Fibroblast of pulmonary artery (primary cell): ENCODE data around the gene C17orf78.

ENCODE experiments used
- DNase-seq: peaks from one replicate; pipeline ENCODE4 v3.0.0-alpha.2; 2010; ENCODE audit warnings: low read depth
- H3K4me3 ChIP-seq: replicated peaks from 2 replicates; pipeline ENCODE4 v1.5.1; 2011; ENCODE audit warnings: low read depth, mild to moderate bottlenecking, control low read depth, low read length, moderate library complexity
- TF ChIP-seq, protein P1 (sequence below): IDR thresholded peaks from 2 replicates; pipeline ENCODE4 v1.5.1; 2011; ENCODE audit warnings: mild to moderate bottlenecking, control low read depth, low read length, inconsistent platforms; ENCODE audit errors: missing control alignments

Gene C17orf78

DNA sequence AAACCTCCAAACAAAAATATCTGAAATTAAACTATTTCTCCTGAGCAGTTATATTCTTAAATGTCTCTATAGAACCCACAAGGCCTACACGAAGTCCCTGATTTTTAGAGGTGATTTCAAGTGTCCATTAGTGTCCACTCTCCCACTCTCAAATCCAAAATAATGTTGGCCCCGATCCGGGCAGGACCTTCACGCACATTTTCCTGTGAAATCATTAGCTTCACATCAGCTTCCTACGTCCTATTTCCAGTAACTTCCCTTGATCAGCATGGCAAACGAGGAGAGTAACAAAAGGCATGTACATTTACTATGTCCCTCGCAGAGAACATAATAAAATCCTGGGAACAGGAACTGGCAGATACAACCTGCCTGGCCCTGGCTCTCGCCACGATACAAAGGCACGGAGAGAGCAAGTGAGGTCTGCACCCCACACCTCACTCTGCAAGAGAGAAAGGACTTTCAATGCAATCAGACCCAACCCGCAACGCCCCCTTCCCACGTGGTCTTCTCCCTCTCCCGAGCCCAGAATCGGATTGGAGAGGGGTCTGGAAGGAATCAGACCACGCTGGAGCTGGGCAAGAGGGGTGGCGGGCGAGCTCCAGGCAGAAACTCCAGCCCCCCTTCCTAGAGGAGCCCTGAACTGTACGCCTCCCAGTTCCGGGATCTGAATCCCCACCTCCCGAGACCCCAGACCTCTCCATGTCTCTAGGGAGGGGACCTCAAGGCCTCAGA, 17.5 kb upstream of the C17orf78 start:
- H3K4me3 ChIP-seq: peak overlapping the region; percentile 94
- peak; percentile 44 for DNase-seq
- TF ChIP-seq, protein P1, sequence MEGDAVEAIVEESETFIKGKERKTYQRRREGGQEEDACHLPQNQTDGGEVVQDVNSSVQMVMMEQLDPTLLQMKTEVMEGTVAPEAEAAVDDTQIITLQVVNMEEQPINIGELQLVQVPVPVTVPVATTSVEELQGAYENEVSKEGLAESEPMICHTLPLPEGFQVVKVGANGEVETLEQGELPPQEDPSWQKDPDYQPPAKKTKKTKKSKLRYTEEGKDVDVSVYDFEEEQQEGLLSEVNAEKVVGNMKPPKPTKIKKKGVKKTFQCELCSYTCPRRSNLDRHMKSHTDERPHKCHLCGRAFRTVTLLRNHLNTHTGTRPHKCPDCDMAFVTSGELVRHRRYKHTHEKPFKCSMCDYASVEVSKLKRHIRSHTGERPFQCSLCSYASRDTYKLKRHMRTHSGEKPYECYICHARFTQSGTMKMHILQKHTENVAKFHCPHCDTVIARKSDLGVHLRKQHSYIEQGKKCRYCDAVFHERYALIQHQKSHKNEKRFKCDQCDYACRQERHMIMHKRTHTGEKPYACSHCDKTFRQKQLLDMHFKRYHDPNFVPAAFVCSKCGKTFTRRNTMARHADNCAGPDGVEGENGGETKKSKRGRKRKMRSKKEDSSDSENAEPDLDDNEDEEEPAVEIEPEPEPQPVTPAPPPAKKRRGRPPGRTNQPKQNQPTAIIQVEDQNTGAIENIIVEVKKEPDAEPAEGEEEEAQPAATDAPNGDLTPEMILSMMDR: no peak

DNA sequence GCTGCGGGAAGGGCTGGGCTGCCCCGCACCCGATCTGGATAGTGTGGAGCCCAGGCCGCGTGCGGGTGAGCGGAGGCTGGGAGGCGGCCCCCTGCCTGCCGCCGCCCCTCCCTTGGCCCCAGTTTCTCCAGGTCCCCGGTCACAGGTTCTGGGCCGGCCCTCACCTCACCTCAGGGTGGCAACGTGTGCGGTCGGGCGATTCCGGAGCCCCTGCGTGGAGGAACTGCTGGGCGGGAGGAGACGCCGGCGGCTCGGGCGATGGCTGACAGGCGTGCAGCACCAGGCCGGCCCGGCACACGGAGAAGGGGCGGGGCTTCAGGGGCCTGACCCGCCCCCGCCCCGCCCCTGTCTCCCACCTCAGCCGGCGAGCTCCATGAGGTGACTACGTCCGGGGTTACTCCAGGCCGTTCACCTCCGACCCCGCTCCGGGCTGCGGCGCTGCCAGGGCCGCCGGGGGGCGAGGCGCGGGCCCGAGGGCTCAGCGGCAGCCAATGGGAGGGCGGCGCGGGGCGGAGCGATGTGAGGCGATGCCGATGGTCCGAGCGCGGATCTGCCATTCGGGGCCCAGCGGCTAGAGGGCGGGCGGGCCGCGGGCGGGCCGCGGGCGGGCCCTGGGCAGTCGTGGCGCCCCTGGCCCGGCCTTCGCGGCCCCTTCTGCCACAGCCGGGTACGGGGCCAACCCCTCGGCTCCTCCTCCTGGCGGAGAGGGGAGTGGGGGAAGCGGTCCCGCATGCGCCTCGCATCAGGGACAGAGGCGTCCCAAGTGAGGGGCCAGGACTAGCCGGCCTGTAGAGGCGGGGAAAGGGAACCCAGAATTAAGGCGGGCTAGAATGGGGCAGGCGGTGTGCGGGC, 16.7 kb upstream of the C17orf78 start:
- peak; percentile 96 for DNase-seq
- TF ChIP-seq, protein P1: no peak
- H3K4me3 ChIP-seq: peak overlapping the region; percentile 94

DNA sequence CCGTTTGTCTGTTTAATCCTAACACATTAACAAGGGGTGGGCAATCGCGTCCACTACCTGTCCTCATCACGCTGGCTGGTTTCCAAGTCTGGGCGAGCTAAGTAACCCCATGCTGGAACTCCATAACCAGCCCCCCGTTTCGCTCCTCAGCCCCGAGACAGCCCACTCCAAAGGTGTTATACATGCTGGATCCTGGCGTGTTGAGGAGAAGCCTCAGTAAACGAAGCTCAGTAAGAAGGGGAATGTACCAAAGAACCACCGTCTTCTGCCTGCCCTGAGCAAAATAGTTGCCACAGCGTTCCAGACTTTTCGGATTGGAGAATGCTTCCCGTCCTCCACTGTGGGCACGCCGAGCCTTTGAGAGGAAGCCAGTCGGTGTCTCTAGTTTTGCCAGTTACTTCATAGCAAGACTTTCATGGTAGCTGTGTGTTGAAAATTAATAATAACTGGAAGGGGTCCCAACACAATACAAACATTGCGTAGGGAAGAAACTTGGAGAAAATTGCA, 16.1 kb upstream of the C17orf78 start:
- no peak for DNase-seq
- peak overlapping the region; percentile 43 for H3K4me3 ChIP-seq
- TF ChIP-seq, protein P1: no peak

DNA sequence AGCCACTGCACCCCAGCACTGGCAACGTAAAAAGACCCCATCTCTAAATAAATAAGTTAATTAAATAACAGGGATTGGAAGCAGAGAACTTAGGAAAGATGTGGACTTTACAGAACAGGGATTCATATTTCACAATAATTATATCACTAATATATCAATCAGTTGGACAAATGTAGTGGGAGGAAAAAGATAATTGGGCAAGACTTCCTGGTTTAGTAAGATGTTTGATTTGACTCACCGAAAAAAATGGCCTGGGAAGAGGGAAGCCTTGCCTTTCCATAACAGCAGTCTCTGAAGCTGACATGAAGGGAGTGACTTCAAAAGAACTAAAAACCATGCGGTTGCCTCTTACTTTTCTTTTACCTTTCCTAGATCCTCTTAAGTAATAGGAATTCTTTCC, 15.2 kb upstream of the C17orf78 start:
- TF ChIP-seq, protein P1: no peak
- no peak overlapping the region for H3K4me3 ChIP-seq
- DNase-seq: peak; percentile 72

DNA sequence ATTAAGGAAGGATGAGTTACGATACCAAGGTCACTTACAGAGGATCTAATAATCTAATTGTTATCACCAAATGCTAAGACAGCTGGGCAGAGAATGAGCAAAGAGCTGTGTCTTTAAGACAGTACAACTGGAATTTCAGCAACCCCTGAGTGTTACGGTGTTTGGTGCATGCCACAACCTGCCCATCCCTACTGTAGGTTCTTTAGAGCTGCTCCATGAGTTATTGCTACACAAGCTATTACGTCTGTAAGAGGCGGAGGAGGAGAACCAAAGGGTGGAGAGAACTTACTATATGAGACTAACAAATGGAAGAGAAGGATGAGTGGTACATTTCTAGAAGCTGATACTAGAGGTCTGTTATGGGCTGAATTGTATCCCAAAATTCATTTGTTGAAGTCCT, 14.2 kb upstream of the C17orf78 start:
- no peak for DNase-seq

DNA sequence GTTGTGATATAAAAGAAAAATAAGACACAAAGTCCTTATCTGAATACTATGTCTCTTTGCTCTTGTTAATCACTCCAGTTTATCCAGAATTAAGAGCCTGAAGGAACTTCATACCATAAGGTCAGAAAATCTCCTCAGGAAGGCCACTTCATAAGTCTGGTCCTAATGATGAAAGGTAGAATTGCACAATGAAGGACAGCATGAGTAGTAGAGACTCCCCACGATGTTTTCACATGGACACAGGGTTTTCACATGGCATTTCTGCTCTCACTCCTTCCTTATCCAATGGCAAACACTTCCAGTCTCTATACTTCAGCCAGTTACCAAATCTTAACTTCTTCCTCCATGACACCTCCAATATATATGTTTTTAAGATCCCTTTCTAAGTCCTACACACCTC, 10.2 kb upstream of the C17orf78 start:
- TF ChIP-seq, protein P1: no peak
- H3K4me3 ChIP-seq: no peak overlapping the region
- DNase-seq: no peak

More for the DNA sequence above, 14.2 kb upstream of the C17orf78 start:
- TF ChIP-seq, protein P1: no peak
- H3K4me3 ChIP-seq: no peak overlapping the region
